GM18508 (cell line): ENCODE measurements around the gene HSF5.

ENCODE experiments used
- ATAC-seq: cut with Tn5 transposase; IDR thresholded peaks from one replicate; pipeline ENCODE4 v1.9.1; 2021; ENCODE audit warnings: moderate number of reproducible peaks; ENCODE audit not compliant: insufficient read depth, unreplicated experiment

Gene HSF5

GRCh38 chr17:58391302-58391984 is 96.8 kb downstream of the HSF5 start:
- no peak for ATAC-seq

GRCh38 chr17:58390884-58391283 is 97.3 kb downstream of the HSF5 start:
- ATAC-seq, result no peak

GRCh38 chr17:58388302-58389190 is 99.7 kb downstream of the HSF5 start:
- no peak for ATAC-seq

GRCh38 chr17:58387834-58388233 is 100.4 kb downstream of the HSF5 start:
- ATAC-seq, result no peak

GRCh38 chr17:58386708-58387107 is 101.5 kb downstream of the HSF5 start:
- ATAC-seq, result no peak

- no peak for ATAC-seq
Measured at GRCh38 chr17:58385359-58385899, 102.8 kb downstream of the HSF5 start.

- ATAC-seq, result no peak
Measured at GRCh38 chr17:58384897-58385296, 103.3 kb downstream of the HSF5 start.

GRCh38 chr17:58383892-58384462 is 104.2 kb downstream of the HSF5 start:
- ATAC-seq, result no peak

- no peak for ATAC-seq
Measured at GRCh38 chr17:58382872-58383242, 105.4 kb downstream of the HSF5 start.

GRCh38 chr17:58382108-58382871 is 105.9 kb downstream of the HSF5 start:
- no peak for ATAC-seq

- ATAC-seq, result no peak
Measured at GRCh38 chr17:58381124-58382035, 106.8 kb downstream of the HSF5 start.

- ATAC-seq, result no peak
Measured at GRCh38 chr17:58380207-58381123, 107.7 kb downstream of the HSF5 start.

- no peak for ATAC-seq
Measured at GRCh38 chr17:58379511-58379824, 108.7 kb downstream of the HSF5 start.

- no peak for ATAC-seq
Measured at GRCh38 chr17:58378733-58379510, 109.3 kb downstream of the HSF5 start.

- ATAC-seq, result no peak
Measured at GRCh38 chr17:58377661-58378060, 110.5 kb downstream of the HSF5 start.

GRCh38 chr17:58377093-58377601 is 111.1 kb downstream of the HSF5 start:
- no peak for ATAC-seq

GRCh38 chr17:58376472-58377000 is 111.7 kb downstream of the HSF5 start:
- ATAC-seq, result no peak
